Measurements from ENCODE around the gene STK32C. TPM values are rescaled to one million over a fixed set of nuclear protein-coding genes. Genes with fewer than 3 reads are reported as not detected.

The STK32C gene
- total RNA-seq, 1 donor from 2014 or later = 21.5 TPM

GRCh38 chr10:132198068-132198370, 109.7 kb downstream of the STK32C start:
- no peak for DNase-seq

- DNase-seq = no peak
Observed at GRCh38 chr10:132197271-132198067, 110.3 kb downstream of the STK32C start.

GRCh38 chr10:132196178-132197113, 111.3 kb downstream of the STK32C start:
- no peak for DNase-seq

- no peak for DNase-seq
Observed at GRCh38 chr10:132195366-132196075, 112.2 kb downstream of the STK32C start.

- DNase-seq = no peak
Observed at GRCh38 chr10:132194726-132195125, 113.0 kb downstream of the STK32C start.

- DNase-seq = no peak
Observed at GRCh38 chr10:132193907-132194552, 113.7 kb downstream of the STK32C start.

GRCh38 chr10:132192991-132193665, 114.6 kb downstream of the STK32C start:
- no peak for DNase-seq

GRCh38 chr10:132192076-132192975, 115.4 kb downstream of the STK32C start:
- DNase-seq = no peak

- no peak for DNase-seq
Observed at GRCh38 chr10:132189810-132190422, 117.8 kb downstream of the STK32C start.

GRCh38 chr10:132189016-132189415, 118.7 kb downstream of the STK32C start:
- DNase-seq = no peak

GRCh38 chr10:132188331-132188730, 119.4 kb downstream of the STK32C start:
- no peak for DNase-seq

- no peak for DNase-seq
Observed at GRCh38 chr10:132187430-132188138, 120.2 kb downstream of the STK32C start.

GRCh38 chr10:132186488-132187429, 121.0 kb downstream of the STK32C start, which contains the start of gene DPYSL4:
TSS of gene DPYSL4 (plus strand) at chr10:132186948. CDS start at chr10:132187064, 116 bp downstream.
- no peak for DNase-seq

- DNase-seq = no peak
Observed at GRCh38 chr10:132185601-132186487, 121.9 kb downstream of the STK32C start.

- DNase-seq = no peak
Observed at GRCh38 chr10:132184816-132185593, 122.7 kb downstream of the STK32C start.

GRCh38 chr10:132183046-132183445, 124.7 kb downstream of the STK32C start:
- no peak for DNase-seq

Measured in occipital lobe (tissue), 2 donors.